HFF-Myc (cell line): ENCODE results near the gene CIB4.

Experiments used
- DNase-seq: peaks from one replicate; pipeline ENCODE4 v3.0.0-alpha.2; 2011; ENCODE audit warnings: low read depth; ENCODE audit errors: extremely low read depth
- H3K4me3 ChIP-seq: replicated peaks from 2 replicates; pipeline ENCODE4 v1.5.1; 2011; ENCODE audit warnings: low read depth, mild to moderate bottlenecking, control low read depth, low read length
- CTCF ChIP-seq: IDR thresholded peaks from 2 replicates; pipeline ENCODE4 v1.5.1; 2012; ENCODE audit warnings: mild to moderate bottlenecking, low read depth, low read length, control low read depth; ENCODE audit errors: missing control alignments

Gene CIB4

GRCh38 chr2:26650713-26651469 lies 9.7 kb upstream of the CIB4 start:
- no peak overlapping the region for H3K4me3 ChIP-seq
- no peak for DNase-seq
- no peak for TF ChIP-seq CTCF

- no peak overlapping the region for H3K4me3 ChIP-seq
- no peak for TF ChIP-seq CTCF
- DNase-seq: no peak
Measured at GRCh38 chr2:26649992-26650712, 9.0 kb upstream of the CIB4 start.

GRCh38 chr2:26649322-26649721 lies 8.2 kb upstream of the CIB4 start:
- no peak overlapping the region for H3K4me3 ChIP-seq
- TF ChIP-seq CTCF: no peak
- no peak for DNase-seq

GRCh38 chr2:26648516-26648915 lies 7.3 kb upstream of the CIB4 start:
- no peak overlapping the region for H3K4me3 ChIP-seq
- no peak for TF ChIP-seq CTCF
- DNase-seq: no peak

- TF ChIP-seq CTCF: no peak
- no peak overlapping the region for H3K4me3 ChIP-seq
- DNase-seq: no peak
Measured at GRCh38 chr2:26647981-26648380, 6.8 kb upstream of the CIB4 start.

- no peak overlapping the region for H3K4me3 ChIP-seq
- no peak for DNase-seq
- TF ChIP-seq CTCF: no peak
Measured at GRCh38 chr2:26646986-26647672, 6.0 kb upstream of the CIB4 start.
